Panc1 (cell line): ENCODE measurements around the gene EYS.

ENCODE experiments used
- CTCF ChIP-seq: fragments of 450-650 bp; IDR thresholded peaks from 2 replicates; pipeline ENCODE4 v1.5.1; 2017; ENCODE audit warnings: mild to moderate bottlenecking
- POLR2AphosphoS5 ChIP-seq: IDR thresholded peaks from 2 replicates; pipeline ENCODE4 v1.6.1; 2012; ENCODE audit warnings: mild to moderate bottlenecking, low read depth, low read length, moderate library complexity

- TF ChIP-seq POLR2AphosphoS5: no peak
- TF ChIP-seq CTCF: no peak
Observed at GRCh38 chr6:64255000-64255399, 1452.0 kb downstream of the EYS start.
